Femur (tissue), 1 donor: ENCODE measurements around the gene MAP3K13.
"Not testable (repeated sequence)": the region's sequence is repeated elsewhere in the genome, so short reads cannot be mapped to it uniquely, and the experiment has no call there.

ENCODE experiments used
- DNase-seq: peaks from one replicate; pipeline ENCODE4 v3.0.0-alpha.2; 2017

The MAP3K13 gene

DNA sequence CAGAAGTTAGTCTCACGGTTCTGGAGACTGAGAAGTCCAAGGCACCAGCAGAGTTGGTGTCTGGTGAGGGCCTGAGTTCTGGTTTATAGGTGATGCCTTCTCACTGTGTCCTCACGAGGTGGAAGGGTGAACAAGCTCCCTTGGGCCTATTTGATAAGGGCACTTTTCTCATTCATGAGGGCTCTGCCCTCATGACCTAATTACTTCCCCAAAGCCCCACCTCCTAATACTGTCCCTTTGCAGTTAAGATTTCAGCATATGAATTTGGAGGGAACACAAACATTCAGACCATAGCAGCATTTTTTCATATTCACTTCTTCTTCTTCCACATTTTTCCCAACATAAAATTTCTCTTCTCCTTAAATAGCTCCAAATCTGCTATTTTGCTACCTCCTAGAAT lies 94.4 kb downstream of the MAP3K13 start:
- no peak for DNase-seq

DNA sequence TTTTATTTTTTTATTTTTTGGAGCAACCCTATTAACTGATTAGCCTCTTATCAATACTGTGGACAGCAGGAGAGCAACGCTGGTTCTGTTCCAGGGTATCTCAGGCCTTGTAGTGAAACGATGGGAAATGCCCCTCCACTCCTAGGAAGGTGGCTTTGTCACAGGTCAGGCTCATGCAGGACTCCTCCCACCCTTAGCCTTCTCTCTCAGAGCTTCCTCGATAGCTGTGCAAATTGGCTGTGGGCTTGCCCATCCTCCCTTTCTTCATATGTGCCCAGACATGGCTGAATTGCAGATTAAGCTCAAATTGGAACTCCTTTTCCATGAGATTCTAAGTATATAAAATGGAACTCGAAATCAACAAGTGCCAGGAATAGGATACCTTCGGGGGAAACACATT lies 97.4 kb downstream of the MAP3K13 start:
- DNase-seq, result no peak

DNA sequence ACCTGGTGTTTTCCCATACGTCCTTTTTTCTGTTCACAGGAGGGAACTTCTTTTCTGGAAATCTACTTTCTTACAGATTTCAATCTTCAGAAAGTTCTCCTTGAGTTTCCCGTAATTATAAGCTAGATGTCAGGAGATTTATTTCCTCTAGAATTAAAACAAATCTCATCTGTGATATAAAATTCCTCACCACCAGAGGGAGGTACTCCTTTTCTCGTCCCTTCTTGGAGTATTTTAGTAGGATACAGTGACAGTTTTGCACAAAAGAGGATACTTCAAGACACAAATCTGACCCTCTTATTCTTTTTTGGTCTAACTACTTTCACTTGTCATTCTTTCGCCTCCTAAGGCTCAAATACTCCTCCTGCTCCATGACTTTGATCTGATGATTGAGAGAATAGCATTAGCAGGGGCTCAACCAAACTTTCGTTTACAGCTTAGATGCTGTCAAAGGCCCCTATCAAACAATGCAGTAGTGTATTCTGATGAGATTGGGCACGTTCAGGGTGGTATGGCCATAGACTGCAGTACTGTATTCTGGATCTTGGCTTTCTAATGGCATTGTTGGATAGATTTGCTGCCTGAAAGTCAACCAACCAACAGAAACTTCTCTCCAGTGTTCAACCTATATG lies 97.9 kb downstream of the MAP3K13 start:
- DNase-seq, result no peak

DNA sequence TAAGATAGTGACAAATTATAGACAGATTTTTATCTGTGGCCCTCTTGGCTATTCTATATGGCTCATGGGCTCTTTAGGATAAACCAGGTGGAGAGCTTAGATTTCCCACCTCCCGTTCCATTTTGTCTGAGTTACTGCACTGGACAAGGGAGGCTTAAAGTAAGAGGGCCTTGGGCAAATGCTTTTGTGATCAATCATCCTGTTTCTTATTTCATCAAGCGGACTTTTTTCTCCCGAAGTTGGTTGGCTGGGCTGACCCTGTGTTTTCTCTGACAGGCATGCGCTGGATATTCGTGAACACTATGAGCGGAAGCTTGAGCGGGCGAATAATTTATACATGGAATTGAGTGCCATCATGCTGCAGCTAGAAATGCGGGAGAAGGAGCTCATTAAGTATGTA lies 102.5 kb downstream of the MAP3K13 start:
- DNase-seq, result no peak

DNA sequence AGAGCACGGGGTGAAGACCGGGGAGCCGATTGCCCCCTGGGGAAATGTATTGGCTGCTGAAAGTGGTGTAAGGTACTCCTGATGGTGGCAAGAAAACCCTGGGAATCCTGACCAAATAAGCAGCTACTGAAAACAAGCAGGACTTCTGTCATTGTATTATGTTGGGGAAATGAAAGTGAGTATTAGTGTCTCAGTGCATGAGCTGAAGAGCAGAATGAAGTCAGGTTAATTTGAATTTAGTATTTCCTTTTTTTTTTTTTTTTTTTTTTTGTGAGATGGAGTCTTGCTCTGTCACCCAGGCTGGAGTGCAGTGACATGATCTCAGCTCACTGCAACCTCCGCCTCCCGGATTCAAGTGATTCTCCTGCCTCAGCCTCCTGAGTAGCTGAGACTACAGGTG lies 103.2 kb downstream of the MAP3K13 start:
- DNase-seq, result not testable (repeated sequence)

DNA sequence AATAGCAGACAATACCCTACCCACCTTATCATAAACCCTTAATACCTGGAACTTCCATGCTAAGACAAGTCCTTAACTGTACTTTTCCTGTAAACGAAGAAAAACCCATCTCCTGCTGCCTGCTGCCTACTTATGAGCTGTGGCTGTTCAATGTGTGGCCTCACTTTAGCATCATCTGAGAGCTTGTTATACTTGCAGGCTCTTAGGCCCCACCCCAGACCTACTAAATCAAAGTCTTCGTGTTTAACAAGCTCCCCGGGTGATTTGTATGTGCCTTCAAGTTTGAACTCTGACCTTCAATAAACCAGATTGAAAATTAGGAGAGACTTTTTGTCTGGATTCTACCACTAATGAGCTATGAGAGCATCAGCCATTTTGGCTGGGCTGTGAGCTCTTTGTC lies 106.6 kb downstream of the MAP3K13 start:
- DNase-seq, result no peak

DNA sequence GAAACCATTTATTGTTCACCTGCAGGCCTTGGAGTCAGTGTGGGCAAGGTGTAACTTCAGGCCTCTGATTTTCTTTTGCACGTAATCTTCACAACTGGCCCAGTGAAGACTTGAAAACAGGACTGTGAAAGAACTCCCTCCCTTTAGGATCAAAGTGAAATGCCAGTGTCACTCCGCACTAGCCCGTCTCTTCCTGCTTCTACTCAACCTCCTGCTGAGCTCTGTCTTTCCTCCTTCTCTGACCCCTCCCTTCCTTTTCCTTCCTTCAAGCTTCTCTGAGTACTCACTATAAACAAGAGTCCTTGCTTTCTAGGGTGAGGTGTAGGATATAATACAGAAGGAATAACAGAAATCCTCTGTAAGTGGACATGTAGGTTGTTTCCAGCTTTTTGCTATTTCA lies 107.4 kb downstream of the MAP3K13 start:
- no peak for DNase-seq

DNA sequence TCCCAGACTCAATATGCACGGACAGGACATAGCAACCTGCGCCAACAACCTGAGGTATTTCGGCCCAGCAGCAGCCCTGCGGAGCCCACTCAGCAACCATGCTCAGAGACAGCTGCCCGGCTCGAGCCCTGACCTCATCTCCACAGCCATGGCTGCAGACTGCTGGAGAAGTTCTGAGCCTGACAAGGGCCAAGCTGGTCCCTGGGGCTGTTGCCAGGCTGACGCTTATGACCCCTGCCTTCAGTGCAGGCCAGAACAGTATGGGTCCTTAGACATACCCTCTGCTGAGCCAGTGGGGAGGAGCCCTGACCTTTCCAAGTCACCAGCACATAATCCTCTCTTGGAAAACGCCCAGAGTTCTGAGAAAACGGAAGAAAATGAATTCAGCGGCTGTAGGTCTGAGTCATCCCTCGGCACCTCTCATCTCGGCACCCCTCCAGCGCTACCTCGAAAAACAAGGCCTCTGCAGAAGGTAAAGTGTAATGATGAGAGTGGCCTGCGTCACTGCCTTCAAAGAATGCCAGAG lies 110.4 kb downstream of the MAP3K13 start:
- DNase-seq, result peak; percentile 33

DNA sequence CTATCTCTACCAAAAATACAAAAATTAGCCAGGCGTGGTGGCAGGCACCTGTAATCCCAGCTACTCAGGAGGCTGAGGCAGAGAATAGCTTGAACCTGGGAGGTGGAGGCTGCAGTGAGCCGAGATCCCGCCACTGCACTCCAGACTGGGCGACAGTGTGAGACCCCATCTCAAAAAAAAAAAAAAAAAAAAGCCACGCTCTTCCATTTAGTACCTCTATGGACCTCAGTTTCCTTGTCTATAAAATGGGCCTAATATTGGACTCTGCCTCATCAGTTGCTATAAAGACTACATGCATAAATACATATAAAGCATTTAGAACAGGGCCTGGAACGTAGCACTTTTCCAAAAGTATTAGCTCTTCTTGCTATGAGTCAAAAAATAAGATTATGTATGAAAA lies 112.0 kb downstream of the MAP3K13 start:
- not testable (repeated sequence) for DNase-seq

DNA sequence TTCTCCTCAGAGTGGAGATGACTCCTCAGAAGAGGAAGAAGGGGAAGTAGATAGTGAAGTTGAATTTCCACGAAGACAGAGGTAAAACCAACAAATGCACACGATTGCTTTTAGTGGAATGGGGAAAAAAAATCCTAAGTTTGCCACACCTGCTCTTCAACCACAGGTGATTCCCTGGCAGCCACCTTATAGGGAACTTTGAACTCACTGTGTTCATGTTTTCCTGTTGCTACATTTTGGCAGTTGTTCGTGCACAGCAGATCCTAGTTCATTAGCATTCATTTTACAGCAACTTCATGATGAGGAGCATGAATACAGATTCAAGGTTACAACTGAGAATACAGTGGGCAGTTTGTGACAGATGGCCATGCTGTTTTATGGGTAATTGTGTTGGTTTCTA lies 114.4 kb downstream of the MAP3K13 start:
- no peak for DNase-seq

DNA sequence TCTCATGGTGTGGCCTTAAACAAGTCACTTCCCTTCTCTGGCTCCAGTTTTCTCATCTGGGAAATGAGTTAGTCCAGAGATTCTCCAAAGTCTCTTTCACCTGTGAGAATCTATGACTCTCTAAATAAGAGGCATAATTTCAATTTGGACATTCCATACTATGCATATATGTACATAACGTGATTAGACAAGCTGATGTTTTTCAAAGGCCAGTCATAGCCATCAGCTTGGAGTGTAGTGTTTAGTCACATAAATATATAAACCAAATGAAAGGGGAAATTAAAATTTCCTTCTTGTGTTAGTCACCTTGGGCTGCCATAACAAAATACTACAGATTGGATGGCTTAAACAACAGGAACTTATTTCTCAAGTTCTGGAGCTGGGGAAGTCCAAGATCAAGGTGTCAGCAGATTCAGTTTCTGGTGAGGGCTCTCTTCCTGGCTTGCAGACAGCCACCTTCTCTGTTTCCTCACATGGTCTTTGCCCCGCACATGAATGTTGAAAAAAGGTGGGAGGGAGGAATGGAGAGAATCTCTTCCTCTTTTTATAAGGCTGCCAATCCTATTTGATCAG lies 116.5 kb downstream of the MAP3K13 start:
- no peak for DNase-seq

DNA sequence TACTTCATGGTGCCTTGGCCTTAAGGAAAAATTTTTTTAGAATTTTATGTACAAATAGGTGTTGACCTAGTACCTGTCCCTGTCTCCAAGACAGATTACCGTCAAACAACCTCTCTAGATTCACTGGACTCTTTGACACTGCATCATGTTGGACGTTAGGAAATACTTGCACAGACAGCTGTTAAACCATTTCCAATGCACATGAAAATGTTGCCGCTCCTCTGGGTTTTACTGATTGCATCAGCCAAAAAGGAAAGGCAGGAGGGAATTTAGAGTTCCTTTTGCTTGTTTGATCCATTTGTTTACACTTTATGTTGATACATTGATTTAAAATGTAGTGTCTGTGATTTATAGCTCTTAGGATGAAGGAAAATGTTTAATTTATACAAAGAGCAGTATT lies 121.4 kb downstream of the MAP3K13 start:
- no peak for DNase-seq

DNA sequence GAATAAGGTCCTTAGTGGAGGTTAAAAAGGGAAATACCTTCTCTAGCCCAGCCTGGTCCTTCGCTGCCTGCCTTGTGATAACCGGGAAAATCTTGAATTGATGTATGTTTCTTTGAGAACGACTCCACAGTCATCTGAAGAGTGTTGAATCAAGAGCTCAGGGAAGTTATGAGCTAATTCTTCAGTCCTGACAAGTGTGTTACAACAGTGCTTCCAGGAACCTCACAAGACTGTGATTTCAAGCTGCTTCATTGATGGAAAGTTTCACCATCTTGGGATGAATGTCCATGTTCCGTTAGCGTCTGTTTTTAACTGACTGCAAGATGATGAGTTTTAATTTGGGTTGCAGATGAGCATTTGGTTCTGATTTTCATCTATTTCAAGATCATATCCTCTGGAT lies 123.5 kb downstream of the MAP3K13 start:
- DNase-seq, result no peak

DNA sequence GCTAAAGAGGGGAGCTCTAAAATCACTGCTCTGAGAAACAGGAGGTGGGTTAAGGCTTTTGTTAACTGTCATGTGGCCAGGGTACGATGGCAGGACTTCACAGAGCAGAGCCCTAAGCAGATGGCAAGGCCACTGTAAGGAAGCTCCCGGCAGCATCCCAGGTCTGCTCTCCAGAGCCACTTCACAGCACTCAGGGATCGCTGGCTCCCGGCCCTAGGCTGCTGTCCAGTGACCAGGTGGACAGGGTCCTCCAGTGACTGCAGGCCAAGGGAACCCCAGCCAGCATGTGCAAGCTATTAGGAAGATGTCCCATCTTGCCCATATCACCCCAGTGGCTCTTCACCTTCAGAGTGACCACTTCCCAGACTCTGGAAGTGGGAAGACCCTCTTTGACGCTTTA lies 125.5 kb downstream of the MAP3K13 start:
- no peak for DNase-seq

DNA sequence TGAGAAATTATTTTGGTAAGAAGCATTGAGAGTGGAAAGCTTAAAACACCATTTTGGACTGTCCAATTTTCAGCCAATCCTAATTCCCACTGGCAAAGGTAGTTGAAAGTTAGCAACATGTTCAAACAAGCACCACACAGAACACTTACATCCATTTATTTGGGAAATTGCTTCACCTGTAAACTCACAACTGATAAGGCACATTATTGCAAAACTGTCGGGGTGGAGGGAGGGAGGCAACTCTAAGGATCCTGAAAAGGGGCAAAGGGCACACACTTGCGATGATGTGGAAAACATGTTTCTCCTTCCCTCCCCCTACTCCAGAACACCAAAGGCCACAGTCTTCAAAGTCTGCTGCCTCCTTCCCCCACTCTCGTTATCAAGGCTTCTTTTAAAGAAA lies 126.5 kb downstream of the MAP3K13 start:
- DNase-seq, result no peak

DNA sequence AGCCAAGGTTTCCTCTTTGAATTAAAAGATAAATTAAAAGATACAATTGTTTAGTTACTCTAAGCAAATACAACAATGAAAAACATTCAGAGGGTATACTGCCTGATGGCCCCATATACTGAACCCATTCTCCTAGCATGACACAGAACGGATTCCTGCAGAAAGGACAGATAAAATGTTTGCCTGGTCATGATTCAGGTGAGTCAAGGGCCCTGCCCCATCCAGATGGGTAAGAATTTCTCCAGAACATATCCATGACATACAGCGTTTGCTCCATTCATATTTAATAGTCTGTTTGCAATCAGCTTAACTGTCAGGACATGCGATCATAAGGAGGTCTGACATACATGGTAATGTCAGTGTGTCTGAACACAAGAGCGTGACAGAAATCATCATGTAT lies 127.3 kb downstream of the MAP3K13 start:
- DNase-seq, result no peak

DNA sequence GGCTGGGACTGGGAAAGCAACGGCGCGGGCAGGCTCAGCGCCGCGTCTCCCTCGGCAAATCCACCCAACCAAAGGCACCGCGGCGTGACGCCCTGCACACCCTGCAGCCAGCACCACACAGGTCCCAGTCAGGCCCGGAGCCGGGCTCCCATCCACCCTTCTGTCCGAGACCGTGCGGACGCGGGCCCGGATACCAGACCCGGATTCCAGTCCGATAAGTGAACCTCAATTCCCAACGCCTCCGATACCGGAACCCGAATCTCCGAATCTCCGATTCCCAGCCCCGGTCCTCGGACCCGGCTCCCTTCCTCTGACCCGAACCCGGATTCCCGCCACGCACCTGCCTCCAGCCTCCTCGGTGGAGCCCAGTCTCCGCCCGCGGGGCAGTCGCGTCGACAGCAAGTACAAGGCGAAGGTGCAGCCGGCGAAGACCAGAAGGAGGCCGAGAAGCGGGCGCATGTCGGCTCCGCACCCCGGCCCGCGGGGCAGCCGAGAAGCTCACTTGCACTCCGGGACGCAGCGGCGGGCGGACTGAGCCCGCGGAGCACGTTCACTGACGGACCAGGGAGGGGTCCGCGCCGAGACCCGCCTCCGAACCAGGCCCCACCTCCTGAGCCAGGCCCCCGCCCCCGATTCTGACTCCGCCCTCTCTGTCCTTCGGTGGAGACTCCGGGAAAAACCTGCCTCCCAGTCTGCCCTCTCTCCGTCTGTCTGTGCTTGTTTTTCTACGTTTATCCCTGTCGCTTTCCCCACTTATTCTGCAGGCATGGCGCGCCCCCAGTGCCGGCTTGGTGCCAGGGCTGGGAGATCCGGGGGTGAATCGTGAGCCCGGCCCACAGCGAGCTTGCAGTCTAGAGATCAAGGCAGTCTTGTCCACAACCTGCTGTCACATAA lies 135.8 kb downstream of the MAP3K13 start, which contains the start of gene TMEM41A:
TSS of gene TMEM41A (minus strand) at position 533 of the 894 bp plus-strand sequence. CDS start at position 459, 74 bp downstream.
- peak; percentile 96 for DNase-seq

DNA sequence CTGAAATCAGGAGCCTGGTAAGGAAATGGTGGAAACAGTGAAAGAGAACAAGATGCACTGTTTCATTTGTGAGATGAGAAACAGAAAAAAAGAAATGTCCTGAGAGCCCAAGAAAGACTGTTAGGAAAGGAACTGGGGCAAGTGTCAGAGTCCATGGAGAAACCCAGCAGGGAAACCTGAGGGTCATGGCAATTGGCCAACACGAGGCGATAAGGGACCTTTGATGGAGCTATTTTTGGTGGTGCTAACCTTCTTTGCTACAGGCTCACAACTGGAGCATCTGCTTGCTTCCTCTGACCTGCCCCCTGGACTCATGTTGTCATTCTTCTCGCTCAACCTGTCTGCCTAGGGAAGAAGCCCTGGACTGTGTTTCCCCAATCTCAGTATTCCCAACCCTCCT lies 140.1 kb downstream of the MAP3K13 start:
- DNase-seq, result no peak

DNA sequence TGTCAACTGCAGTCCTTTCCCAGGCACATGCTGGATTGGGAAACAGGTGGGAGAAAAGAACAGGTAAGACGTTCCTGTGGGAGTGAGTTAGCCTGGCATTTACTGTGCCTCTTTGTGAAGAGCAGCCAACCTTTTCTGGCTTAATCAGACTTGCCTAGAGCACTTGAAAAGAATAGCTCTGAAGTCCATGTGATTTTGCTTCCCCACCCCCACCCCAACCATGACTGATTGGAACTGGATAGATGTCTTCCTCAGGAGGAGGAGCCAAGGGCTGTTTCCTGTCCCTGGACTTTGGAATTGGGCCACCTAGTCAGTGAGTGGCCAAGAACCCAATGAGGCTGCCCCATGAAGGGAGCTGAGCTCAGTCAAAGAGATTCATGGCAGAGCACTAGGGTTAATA lies 140.6 kb downstream of the MAP3K13 start:
- no peak for DNase-seq

DNA sequence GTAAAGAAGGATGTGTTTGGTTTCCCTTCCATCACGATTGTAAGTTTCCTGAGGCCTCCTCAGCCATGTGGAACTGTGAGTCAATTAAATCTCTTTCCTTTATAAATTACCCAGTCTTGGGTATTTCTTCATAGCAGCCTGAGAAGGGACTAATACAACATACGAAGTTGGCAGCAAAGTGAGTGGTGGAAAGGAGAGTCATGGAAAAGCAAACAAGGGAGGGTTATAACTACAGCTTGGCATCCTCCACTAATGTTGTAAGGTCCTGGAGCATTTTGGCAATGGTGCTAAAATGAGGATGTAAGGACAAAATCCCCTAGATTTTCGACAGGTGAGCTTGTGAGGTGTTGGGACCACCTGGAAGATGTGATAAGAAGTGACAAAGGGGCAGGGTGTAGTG lies 141.7 kb downstream of the MAP3K13 start:
- no peak for DNase-seq

DNA sequence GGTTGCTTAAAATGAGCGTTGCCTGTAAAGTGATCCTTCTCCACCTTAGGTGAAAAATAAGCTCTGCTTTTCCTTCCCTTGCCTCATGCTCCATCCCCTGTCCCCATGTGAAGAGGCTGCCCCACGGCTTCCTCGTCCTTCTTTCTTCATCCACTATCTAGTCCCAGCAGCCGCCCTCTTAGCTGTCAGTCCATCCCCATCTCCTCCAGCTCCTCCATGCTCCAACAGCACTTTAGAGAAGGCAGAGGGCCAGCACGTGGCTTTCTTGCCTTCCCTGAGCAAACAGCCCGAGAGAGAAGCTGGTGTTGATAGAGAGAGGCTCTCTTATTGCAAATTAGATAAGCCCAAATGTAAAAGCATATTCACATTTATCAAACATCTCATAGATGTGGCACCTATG lies 144.9 kb downstream of the MAP3K13 start:
- DNase-seq, result no peak

DNA sequence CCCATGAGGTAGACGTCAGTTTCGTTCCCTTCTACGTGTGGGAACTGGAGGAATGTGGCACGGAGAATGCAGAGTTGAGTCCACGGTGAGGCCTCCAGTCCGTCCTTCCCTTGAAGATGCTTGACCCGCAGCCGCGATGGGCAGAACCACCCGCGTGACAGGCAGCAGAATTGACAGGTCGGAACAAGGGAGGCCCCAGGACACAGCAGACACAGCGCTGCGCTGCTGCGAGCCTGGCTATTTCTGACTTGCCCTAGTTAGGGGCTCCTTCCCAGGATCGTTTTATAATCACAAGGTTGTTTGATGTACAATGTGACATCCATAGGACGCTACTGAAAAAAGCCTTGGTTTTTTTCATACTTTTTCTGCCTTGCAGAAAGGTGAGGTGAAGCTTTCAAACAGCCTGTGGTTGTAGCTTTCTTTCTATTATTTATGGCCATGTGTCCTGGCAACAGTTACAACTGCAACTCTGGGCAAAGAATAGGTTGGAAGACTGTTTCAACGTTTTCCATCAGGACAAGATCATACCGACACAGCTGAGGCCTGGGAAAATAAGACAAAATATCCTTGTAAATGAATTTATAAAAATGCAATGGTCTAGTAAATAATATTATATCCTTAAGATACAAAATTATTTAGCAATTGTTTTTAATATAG lies 145.5 kb downstream of the MAP3K13 start:
- DNase-seq, result no peak

DNA sequence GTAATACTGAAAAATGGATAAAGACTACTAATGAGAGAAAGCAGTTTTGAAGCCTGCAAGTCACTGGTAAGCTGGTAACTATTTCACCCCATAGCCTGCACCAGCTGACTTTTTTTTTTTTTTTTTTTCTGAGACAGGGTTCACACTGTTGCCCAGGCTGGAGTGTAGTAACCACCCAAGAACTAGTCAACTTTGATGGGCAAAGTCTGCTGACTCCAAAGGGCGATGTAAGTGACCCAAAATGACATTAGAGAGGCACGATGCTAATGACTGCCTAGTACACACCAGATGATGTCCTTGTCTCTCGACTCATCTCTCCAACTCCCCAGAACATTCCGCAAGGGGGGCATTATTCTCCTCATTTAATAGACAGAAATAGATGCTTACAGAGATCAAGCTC lies 148.8 kb downstream of the MAP3K13 start:
- no peak for DNase-seq
